Smooth muscle cell (in vitro differentiated cells): Measurements from ENCODE around the gene LINC01488. TPM values are rescaled to one million over a fixed set of nuclear protein-coding genes. Genes with fewer than 3 reads are reported as not detected.

Source experiments
- DNase-seq: peaks from one replicate; lab custom pipeline; 2025; ENCODE audit not compliant: unreplicated experiment; lab: John Stamatoyannopoulos, UW
- H2AFZ ChIP-seq: fragments of 200-600 bp; sonication (generic); 2 replicates; pipeline ENCODE4 v1.6.0; 2016; ENCODE audit warnings: antibody characterized with exemption, low read depth, mild to moderate bottlenecking
- H3F3A ChIP-seq: fragments of 200-600 bp; sonication (generic); 2 replicates; pipeline ENCODE4 v1.6.0; 2017; ENCODE audit warnings: antibody characterized with exemption, low read depth
- H3K27ac ChIP-seq: fragments of 200-600 bp; sonication (generic); 2 replicates; pipeline ENCODE4 v1.5.1; 2016; ENCODE audit warnings: low read depth, mild to moderate bottlenecking
- H3K27me3 ChIP-seq: fragments of 200-600 bp; sonication (generic); 2 replicates; pipeline ENCODE4 v1.6.1; 2016; ENCODE audit warnings: low read depth, mild to moderate bottlenecking
- H3K36me3 ChIP-seq: fragments of 200-600 bp; sonication (generic); 2 replicates; pipeline ENCODE4 v1.5.1; 2016; ENCODE audit warnings: low read depth
- H3K4me1 ChIP-seq: fragments of 200-600 bp; sonication (generic); 2 replicates; pipeline ENCODE4 v1.5.1; 2016; ENCODE audit warnings: low read depth
- H3K4me2 ChIP-seq: fragments of 200-600 bp; sonication (generic); 2 replicates; pipeline ENCODE4 v1.6.0; 2016; ENCODE audit warnings: mild to moderate bottlenecking
- H3K4me3 ChIP-seq: fragments of 200-600 bp; sonication (generic); 2 replicates; pipeline ENCODE4 v1.5.1; 2016; ENCODE audit warnings: mild to moderate bottlenecking
- H3K79me2 ChIP-seq: fragments of 200-600 bp; sonication (generic); 2 replicates; pipeline ENCODE4 v1.6.0; 2016; ENCODE audit warnings: low read depth, mild to moderate bottlenecking
- H3K9ac ChIP-seq: fragments of 200-600 bp; sonication (generic); 2 replicates; pipeline ENCODE4 v1.6.0; 2016; ENCODE audit warnings: low read depth
- H3K9me3 ChIP-seq: fragments of 200-600 bp; sonication (generic); replicated peaks from 2 replicates; pipeline ENCODE4 v1.5.1; 2016; ENCODE audit warnings: low read depth
- H4K20me1 ChIP-seq: fragments of 200-600 bp; sonication (generic); 2 replicates; pipeline ENCODE4 v1.6.0; 2016; ENCODE audit warnings: low read depth
- CTCF ChIP-seq: fragments of 200-600 bp; sonication (generic); IDR thresholded peaks from 2 replicates; pipeline ENCODE4 v1.5.1; 2017; ENCODE audit warnings: borderline replicate concordance, mild to moderate bottlenecking, antibody characterized with exemption; ENCODE audit not compliant: insufficient read depth, poor library complexity, severe bottlenecking
- WGBS: methylation state at CpG from one replicate; pipeline ENCODE4 v1.1.7; 2016; ENCODE audit warnings: low lambda C conversion rate; 5-methylcytosine and 5-hydroxymethylcytosine counted together
- polyA plus RNA-seq: library from polyadenylated mRNA; unstranded; fragments of >200 nt; fragmentation: Nextera tagmentation; extraction: Ambion mirVana; gene quantifications from 2 replicates; pipeline ENCODE4 v1.2.1, GENCODE V29; 2016
- total RNA-seq: library from RNA; depleted of rRNA; stranded (reverse); fragments of >200 nt; gene quantifications from 2 replicates; pipeline ENCODE4 v1.2.3, GENCODE V29; 2014

The LINC01488 gene
- total and polyA plus RNA-seq, 2 experiments from 2014 or later: not detected

GRCh38 chr11:69486773-69487291 lies 5.4 kb downstream of the LINC01488 start:
- Histone ChIP-seq H3K4me3 (no peak overlapping the region), H3K36me3 (no peaks in the 10 kb centered on the region), H3K27ac (no peak overlapping the region), H2AFZ (no peak overlapping the region), H4K20me1 (no peaks in the 10 kb centered on the region), H3K79me2 (no peaks in the 10 kb centered on the region), H3K9ac (no peak overlapping the region), H3K27me3 (no peaks in the 10 kb centered on the region), H3K9me3 (no peaks in the 10 kb centered on the region), H3F3A (no peaks in the 10 kb centered on the region), H3K4me1 (no peaks in the 10 kb centered on the region), H3K4me2 (no peak overlapping the region)
- TF ChIP-seq CTCF: no peak
- no peak for DNase-seq
- 87% methylated on average over 19 of the region's 19 CpGs for WGBS

- Histone ChIP-seq H4K20me1 (no peaks in the 10 kb centered on the region), H3F3A (no peaks in the 10 kb centered on the region), H3K4me3 (no peak overlapping the region), H3K27me3 (no peaks in the 10 kb centered on the region), H3K9me3 (no peaks in the 10 kb centered on the region), H2AFZ (no peak overlapping the region), H3K4me1 (no peaks in the 10 kb centered on the region), H3K27ac (no peak overlapping the region), H3K36me3 (no peaks in the 10 kb centered on the region), H3K4me2 (no peak overlapping the region), H3K79me2 (no peaks in the 10 kb centered on the region), H3K9ac (no peak overlapping the region)
- 96% methylated on average over 10 of the region's 10 CpGs for WGBS
- TF ChIP-seq CTCF: no peak
- DNase-seq: no peak
Measured at GRCh38 chr11:69487391-69487790, 5.9 kb downstream of the LINC01488 start.

- H3K27me3 ChIP-seq: no peaks in the 10 kb centered on the region
Measured at GRCh38 chr11:69487849-69488542, 6.5 kb downstream of the LINC01488 start.

More at GRCh38 chr11:69487849-69488542, 6.5 kb downstream of the LINC01488 start:
- 97% methylated on average over 17 of the region's 17 CpGs for WGBS
- no peak overlapping the region for H3K4me2 ChIP-seq
- no peak for TF ChIP-seq CTCF
- no peaks in the 10 kb centered on the region for H3K4me1 ChIP-seq
- no peaks in the 10 kb centered on the region for H3K79me2 ChIP-seq
- H3K36me3 ChIP-seq: no peaks in the 10 kb centered on the region
- H4K20me1 ChIP-seq: no peaks in the 10 kb centered on the region
- no peak overlapping the region for H3K4me3 ChIP-seq
- H3K9me3 ChIP-seq: no peaks in the 10 kb centered on the region
- no peak overlapping the region for H2AFZ ChIP-seq
- H3K27ac ChIP-seq: no peak overlapping the region
- DNase-seq: no peak
- no peak overlapping the region for H3K9ac ChIP-seq
- H3F3A ChIP-seq: no peaks in the 10 kb centered on the region
